ENCODE measurements around the gene TMEM87B. TPM values are rescaled to one million over a fixed set of nuclear protein-coding genes. Genes with fewer than 3 reads are reported as not detected.

Gene TMEM87B
- total and polyA plus RNA-seq, 8 donors, result 4.7 to 21.7 (median 11.6) TPM

- no peak for FAIRE-seq
- intact Hi-C loops (cut with DNase I), result loop anchor here in 1 of 3 donors (10.0 kb wide), 1 partner anchor 60 kb away; no protein-coding TSS in a partner anchor
- no peak for TF ChIP-seq CTCF (IDR thresholded peaks at IDR 0.05)
- DNase-seq, result no peak
- Histone ChIP-seq H3K27me3 (no peaks in the 10 kb centered on the region), H3K4me3 (no peak overlapping the region), H3K9me3 (no peaks in the 10 kb centered on the region), H3K4me1 (no peaks in the 10 kb centered on the region), H3K36me3 (peaks cover 0 to 4% (median 0%) of the 10 kb centered on the region in 3 donors), H3K27ac (no peak overlapping the region)
- ATAC-seq, result no peak
- 90 to 91% methylated on average over 12 of the region's 12 CpGs for WGBS, 2 donors
Observed at GRCh38 chr2:112024896-112025491, 30.1 kb upstream of the TMEM87B start.

GRCh38 chr2:112026509-112026908 is 28.6 kb upstream of the TMEM87B start:
- FAIRE-seq, result no peak
- no peaks in the 10 kb centered on the region for H3K4me1 ChIP-seq
- H3K27ac ChIP-seq, result no peak overlapping the region
- ATAC-seq, result no peak
- H3K4me3 ChIP-seq, result no peak overlapping the region
- DNase-seq, result no peak
- no peak for TF ChIP-seq CTCF (IDR thresholded peaks at IDR 0.05)
- 74 to 80% methylated on average over 8 of the region's 8 CpGs for WGBS, 2 donors
- intact Hi-C loops (cut with DNase I), result loop anchor here in 1 of 3 donors (10.0 kb wide), 1 partner anchor 62 kb away; no protein-coding TSS in a partner anchor
- H3K36me3 ChIP-seq, result peaks cover 0 to 4% (median 0%) of the 10 kb centered on the region in 3 donors
- H3K27me3 ChIP-seq, result no peaks in the 10 kb centered on the region
- no peaks in the 10 kb centered on the region for H3K9me3 ChIP-seq

DNA sequence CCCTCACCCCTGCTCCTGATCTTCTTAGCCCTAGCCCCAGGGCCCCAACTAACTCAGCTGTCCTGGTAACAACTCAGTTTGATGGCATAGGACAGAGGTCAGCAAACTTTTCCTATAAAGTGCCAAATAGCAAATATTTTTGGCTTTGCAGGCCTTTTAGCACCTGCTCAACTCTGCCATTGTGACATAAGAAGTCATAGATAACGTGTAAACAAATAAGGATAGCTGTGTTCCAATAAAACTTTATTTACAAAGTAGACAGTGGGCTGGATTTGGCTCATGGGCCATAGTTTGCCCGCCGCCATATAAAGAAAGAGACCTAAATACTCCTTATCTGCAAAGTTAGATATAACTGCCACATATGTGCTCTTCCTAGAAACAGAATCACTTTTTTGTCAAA is 27.3 kb upstream of the TMEM87B start:
- TF ChIP-seq CTCF (IDR thresholded peaks at IDR 0.05), result no peak
- Histone ChIP-seq H3K4me1 (peaks cover 0 to 8% (median under 1%) of the 10 kb centered on the region in 3 donors), H3K27me3 (no peaks in the 10 kb centered on the region), H3K27ac (no peak overlapping the region), H3K9me3 (no peaks in the 10 kb centered on the region), H3K4me3 (no peak overlapping the region), H3K36me3 (no peaks in the 10 kb centered on the region)
- FAIRE-seq (no peak), ATAC-seq (no peak), DNase-seq (no peak)
- 88 to 92% methylated on average over 3 of the region's 3 CpGs for WGBS, 2 donors
- intact Hi-C loops (cut with DNase I), result loop anchor here in 1 of 3 donors (10.0 kb wide), 1 partner anchor 63 kb away; no protein-coding TSS in a partner anchor

GRCh38 chr2:112029164-112029563 is 25.9 kb upstream of the TMEM87B start:
- TF ChIP-seq CTCF (IDR thresholded peaks at IDR 0.05), result no peak
- DNase-seq (no peak), FAIRE-seq (no peak), ATAC-seq (no peak)
- peaks cover 0 to 11% (median 7%) of the 10 kb centered on the region in 3 donors for H3K4me1 ChIP-seq
- no peaks in the 10 kb centered on the region for H3K36me3 ChIP-seq
- no peaks in the 10 kb centered on the region for H3K9me3 ChIP-seq
- intact Hi-C loops (cut with DNase I), result loop anchor here in 1 of 3 donors (10.0 kb wide), 1 partner anchor 64 kb away; no protein-coding TSS in a partner anchor
- no peaks in the 10 kb centered on the region for H3K27me3 ChIP-seq
- H3K27ac ChIP-seq, result no peak overlapping the region
- no peak overlapping the region for H3K4me3 ChIP-seq
- WGBS, 2 donors, result 62% methylated on average over 2 of the region's 2 CpGs

Measured in pancreas (tissue), 10 donors.